IMR-90 (cell line): ENCODE results near the gene FAM120A.

Source experiments
- CTCF ChIP-seq: conservative IDR thresholded peaks from 2 replicates; pipeline ENCODE4 v1.5.1; 2012; ENCODE audit warnings: mild to moderate bottlenecking, low read depth, low read length, improper control_type of control experiment
- POLR2A ChIP-seq: IDR thresholded peaks from 2 replicates; pipeline ENCODE4 v1.6.1; 2012; ENCODE audit warnings: mild to moderate bottlenecking, low read depth, low read length

- no peak for TF ChIP-seq CTCF
- TF ChIP-seq POLR2A: no peak
Observed at GRCh38 chr9:93610206-93610605, 158.7 kb downstream of the FAM120A start.
